ENCODE measurements around the gene BCL7B.

BCL7B gene

DNA sequence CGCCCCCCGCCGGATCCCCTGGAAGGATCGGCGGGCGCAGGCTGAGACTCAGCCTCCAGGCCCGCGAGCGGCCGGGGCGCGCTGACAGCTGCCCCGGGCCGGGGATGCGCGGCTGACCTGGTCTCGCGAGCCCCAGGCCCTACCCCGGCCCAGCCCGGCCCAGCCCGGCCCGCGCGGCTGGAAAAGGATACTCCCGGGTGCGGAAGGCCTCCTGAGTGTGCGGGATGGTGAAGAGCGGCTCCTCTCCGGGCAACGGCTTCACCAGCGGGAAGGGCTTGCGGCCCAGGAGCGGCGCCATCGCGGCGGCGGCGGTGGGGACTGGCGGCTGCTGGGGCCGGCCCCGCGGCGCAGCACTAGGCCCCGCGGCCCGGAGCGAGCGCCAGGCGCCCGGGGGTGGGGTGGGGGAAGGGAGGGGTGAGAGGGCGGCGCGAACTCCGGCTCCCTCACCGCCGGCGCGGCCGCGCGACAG lies 35.8 kb downstream of the BCL7B start:
- Histone ChIP-seq H3K9me2 (replicated peaks; ENCODE audit: insufficient read depth, low read length) (no peaks in the 10 kb centered on the region), H3F3A (ENCODE audit: insufficient read depth) (peaks cover 31% of the 10 kb centered on the region), H3K36me3 (ENCODE audit: low read length) (peaks cover 22% of the 10 kb centered on the region), H3K4me3 (ENCODE audit: insufficient read depth, low read length, poor library complexity, severe bottlenecking) (peak overlapping the region; percentile 72), H3K27me3 (ENCODE audit: low read length) (no peaks in the 10 kb centered on the region), H3K9ac (ENCODE audit: low read length) (peak overlapping the region; percentile 99), H3K79me2 (ENCODE audit: insufficient read depth, low read length) (peaks cover 56% of the 10 kb centered on the region), H4K20me1 (ENCODE audit: low read depth, low read length) (peaks cover 22% of the 10 kb centered on the region), H2AFZ (ENCODE audit: low read depth, low read length, severe bottlenecking) (no peak overlapping the region), H3K9me3 (ENCODE audit: insufficient read depth, low read length) (no peaks in the 10 kb centered on the region), H3K27ac (ENCODE audit: low read depth, low read length) (peak overlapping the region; percentile 81), H3K4me2 (ENCODE audit: low read depth, low read length, poor library complexity, severe bottlenecking) (peak overlapping the region; percentile 92)
- TF ChIP-seq, protein P1, sequence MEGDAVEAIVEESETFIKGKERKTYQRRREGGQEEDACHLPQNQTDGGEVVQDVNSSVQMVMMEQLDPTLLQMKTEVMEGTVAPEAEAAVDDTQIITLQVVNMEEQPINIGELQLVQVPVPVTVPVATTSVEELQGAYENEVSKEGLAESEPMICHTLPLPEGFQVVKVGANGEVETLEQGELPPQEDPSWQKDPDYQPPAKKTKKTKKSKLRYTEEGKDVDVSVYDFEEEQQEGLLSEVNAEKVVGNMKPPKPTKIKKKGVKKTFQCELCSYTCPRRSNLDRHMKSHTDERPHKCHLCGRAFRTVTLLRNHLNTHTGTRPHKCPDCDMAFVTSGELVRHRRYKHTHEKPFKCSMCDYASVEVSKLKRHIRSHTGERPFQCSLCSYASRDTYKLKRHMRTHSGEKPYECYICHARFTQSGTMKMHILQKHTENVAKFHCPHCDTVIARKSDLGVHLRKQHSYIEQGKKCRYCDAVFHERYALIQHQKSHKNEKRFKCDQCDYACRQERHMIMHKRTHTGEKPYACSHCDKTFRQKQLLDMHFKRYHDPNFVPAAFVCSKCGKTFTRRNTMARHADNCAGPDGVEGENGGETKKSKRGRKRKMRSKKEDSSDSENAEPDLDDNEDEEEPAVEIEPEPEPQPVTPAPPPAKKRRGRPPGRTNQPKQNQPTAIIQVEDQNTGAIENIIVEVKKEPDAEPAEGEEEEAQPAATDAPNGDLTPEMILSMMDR (IDR thresholded peaks at IDR 0.05; ENCODE audit: insufficient read depth, low read length, poor library complexity, severe bottlenecking) = no peak
- no peak for TF ChIP-seq EZH2phosphoT487 (conservative IDR thresholded peaks at IDR 0.05; ENCODE audit: low read length)

DNA sequence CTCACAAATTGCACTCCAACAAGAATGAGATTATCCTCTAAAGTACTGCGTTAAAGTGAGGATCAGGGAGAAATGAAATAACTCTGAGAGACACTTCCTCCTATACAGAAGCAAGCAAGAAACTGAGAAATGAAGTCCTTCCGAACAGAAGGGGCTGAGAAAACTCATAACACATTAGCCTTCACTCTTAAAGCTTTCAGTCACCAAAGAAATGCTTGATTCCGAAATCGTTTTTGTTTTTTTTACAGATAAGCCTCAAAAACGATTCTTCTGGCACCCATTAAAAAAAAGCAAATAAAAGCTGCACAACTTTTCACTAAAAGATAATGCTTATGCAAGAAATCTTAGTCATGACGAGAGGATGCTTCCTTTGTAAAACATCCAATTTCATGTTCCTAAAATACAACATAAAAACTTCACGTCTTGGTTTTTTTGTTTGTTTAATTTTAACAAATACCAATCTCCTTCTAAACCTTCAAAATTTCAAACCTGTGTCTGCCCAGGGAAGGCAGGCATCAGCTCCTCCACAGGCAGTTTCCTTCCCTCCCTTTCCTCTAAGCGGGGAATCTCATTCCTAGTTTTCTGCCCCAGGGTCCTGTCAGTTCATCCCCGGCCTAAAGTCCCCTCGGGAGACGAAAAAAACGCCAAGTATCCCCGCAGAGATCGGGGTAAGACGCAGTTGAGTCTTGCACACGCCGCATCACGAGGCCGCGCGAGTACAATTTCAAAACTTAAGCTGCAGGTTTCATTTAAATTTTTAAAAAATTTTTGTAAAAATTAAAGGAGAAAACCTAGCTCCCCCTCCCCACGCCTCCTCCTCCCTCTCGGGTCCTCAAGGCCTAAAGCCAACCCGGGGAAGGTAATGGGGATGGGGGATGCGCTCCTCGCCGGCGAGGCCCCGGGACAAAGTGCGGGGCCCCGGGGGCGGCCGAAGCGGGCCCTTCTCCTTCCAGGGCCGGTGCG lies 36.5 kb downstream of the BCL7B start:
- Histone ChIP-seq H3K4me2 (ENCODE audit: low read depth, low read length, poor library complexity, severe bottlenecking) (peak overlapping the region; percentile 92), H3K79me2 (ENCODE audit: insufficient read depth, low read length) (peaks cover 63% of the 10 kb centered on the region), H2AFZ (ENCODE audit: low read depth, low read length, severe bottlenecking) (no peak overlapping the region), H3K27ac (ENCODE audit: low read depth, low read length) (peak overlapping the region; percentile 81), H3K27me3 (ENCODE audit: low read length) (no peaks in the 10 kb centered on the region), H3F3A (ENCODE audit: insufficient read depth) (peaks cover 26% of the 10 kb centered on the region), H3K9ac (ENCODE audit: low read length) (peak overlapping the region; percentile 99), H3K9me2 (replicated peaks; ENCODE audit: insufficient read depth, low read length) (no peaks in the 10 kb centered on the region), H3K36me3 (ENCODE audit: low read length) (peaks cover 26% of the 10 kb centered on the region), H4K20me1 (ENCODE audit: low read depth, low read length) (peaks cover 22% of the 10 kb centered on the region), H3K4me3 (ENCODE audit: insufficient read depth, low read length, poor library complexity, severe bottlenecking) (peak overlapping the region; percentile 72), H3K9me3 (ENCODE audit: insufficient read depth, low read length) (no peaks in the 10 kb centered on the region)
- TF ChIP-seq EZH2phosphoT487 (conservative IDR thresholded peaks at IDR 0.05; ENCODE audit: low read length) = no peak
- TF ChIP-seq, protein P1 (IDR thresholded peaks at IDR 0.05; ENCODE audit: insufficient read depth, low read length, poor library complexity, severe bottlenecking) = no peak

DNA sequence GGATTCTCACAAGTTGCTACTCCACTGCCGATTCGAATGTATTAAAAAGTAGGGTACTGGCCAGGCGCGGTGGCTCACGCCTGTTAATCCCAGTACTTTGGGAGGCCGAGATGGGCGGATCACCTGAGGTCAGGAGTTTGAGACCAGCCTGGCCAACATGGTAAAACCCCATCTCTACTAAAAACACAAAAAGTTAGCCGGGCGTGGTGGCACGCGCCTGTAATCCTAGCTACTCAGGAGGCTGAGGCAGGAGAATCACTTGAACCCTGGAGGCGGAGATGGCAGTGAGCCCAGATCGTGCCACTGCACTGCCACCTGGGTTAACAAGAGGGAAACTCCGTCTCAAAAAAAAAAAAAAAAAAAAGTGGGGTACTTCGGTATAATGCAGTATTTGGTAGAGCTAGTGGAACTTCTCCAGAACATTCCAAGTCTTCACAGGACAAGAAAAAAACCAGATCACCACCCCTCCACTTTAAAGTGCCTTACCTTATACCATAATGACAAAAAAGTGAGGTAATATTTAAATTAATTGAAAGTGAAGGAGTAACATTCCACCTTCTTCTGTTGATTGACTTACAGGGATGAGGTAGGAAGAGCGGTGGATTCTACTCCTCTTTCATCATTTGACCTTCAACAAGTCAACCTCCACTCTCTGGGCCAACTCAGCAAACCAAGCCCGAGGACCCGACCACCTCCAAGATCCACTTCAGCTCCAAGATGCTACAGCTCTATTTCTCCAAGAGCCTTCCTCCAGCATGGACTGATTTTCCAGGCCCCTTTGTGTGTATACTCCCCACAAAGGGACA lies 37.4 kb downstream of the BCL7B start:
- peak overlapping the region; percentile 99 for H3K9ac ChIP-seq (ENCODE audit: low read length)
- H3K27me3 ChIP-seq (ENCODE audit: low read length) = no peaks in the 10 kb centered on the region
- TF ChIP-seq, protein P1 (IDR thresholded peaks at IDR 0.05; ENCODE audit: insufficient read depth, low read length, poor library complexity, severe bottlenecking) = no peak
- no peak for TF ChIP-seq EZH2phosphoT487 (conservative IDR thresholded peaks at IDR 0.05; ENCODE audit: low read length)
- peaks cover 72% of the 10 kb centered on the region for H3K79me2 ChIP-seq (ENCODE audit: insufficient read depth, low read length)
- H3K27ac ChIP-seq (ENCODE audit: low read depth, low read length) = peak overlapping the region; percentile 81
- H3F3A ChIP-seq (ENCODE audit: insufficient read depth) = peaks cover 18% of the 10 kb centered on the region
- H3K36me3 ChIP-seq (ENCODE audit: low read length) = peaks cover 32% of the 10 kb centered on the region
- H3K9me3 ChIP-seq (ENCODE audit: insufficient read depth, low read length) = no peaks in the 10 kb centered on the region
- H2AFZ ChIP-seq (ENCODE audit: low read depth, low read length, severe bottlenecking) = no peak overlapping the region
- peak overlapping the region; percentile 92 for H3K4me2 ChIP-seq (ENCODE audit: low read depth, low read length, poor library complexity, severe bottlenecking)
- H3K4me3 ChIP-seq (ENCODE audit: insufficient read depth, low read length, poor library complexity, severe bottlenecking) = peak overlapping the region; percentile 72
- H4K20me1 ChIP-seq (ENCODE audit: low read depth, low read length) = peaks cover 22% of the 10 kb centered on the region
- H3K9me2 ChIP-seq (replicated peaks; ENCODE audit: insufficient read depth, low read length) = no peaks in the 10 kb centered on the region
